Activated CD4-positive, alpha-beta T cell treated with anti-CD3 and anti-CD28 coated beads, Interleukin-2, Interleukin-4, amounts not matched to agents 100 ng/mL and 50 ng/mL, durations not matched to agents 16 hours and 8 hours (primary cell): ENCODE data around the gene NEIL3.
A peak's percentile ranks its signal among the peaks of the same experiment; 100 is the strongest.
"Not testable (repeated sequence)": the region's sequence is repeated elsewhere in the genome, so short reads cannot be mapped to it uniquely, and the experiment has no call there.

Source experiments
- DNase-seq: peaks from one replicate; pipeline ENCODE4 v3.0.0-alpha.2; 2020; ENCODE audit warnings: low spot score

NEIL3 gene

DNA sequence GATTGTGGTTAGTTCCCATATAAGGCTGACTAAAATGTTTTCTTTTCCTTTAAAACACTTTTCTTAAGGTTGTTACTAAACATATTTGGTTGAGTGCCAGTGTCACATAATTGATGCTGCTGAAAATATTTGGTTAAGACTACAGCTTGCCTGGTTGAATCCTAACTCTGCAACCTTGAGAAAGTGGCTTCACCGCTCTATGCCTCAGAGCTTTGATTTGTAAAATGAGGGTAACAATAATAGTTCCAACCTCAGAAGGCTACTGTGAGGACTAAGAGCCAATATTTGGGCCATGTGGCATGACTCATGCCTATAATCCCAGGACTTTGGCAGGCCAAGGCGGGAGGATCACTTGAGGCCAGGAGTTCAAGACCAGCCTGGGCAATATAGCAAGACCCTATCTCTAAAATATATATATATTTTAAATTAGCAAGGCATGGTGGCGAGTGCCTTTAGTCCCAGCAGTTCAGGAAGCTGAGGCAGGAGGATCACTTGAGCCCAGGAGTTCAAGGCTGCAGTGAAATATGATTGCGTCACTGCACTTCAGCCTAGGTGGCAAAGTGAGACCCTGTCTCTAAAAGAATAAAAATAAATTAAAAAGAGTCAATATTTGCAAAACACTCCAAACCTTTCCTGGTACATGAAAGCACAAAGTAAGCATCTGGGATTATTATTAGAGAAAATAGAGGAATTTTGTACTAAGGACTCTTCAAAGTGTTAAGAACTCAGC lies 7.1 kb upstream of the NEIL3 start:
- no peak for DNase-seq

DNA sequence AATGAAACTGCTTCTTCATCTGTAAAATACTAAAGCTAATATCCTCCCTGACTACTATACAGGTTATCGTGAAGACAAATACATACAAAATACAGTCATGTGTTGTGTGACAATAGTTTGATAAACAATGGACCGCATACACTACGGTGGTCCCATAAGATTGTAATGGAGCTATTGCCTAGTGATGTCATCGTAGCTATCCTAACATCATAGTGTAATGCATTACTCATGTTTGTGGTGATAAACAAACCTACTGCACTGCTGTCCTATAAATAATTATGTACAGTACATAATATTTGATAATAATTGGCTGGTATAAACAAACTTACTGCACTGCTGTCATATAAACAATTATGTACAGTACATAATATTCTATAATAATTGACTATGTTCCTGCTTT lies 5.6 kb upstream of the NEIL3 start:
- no peak for DNase-seq

DNA sequence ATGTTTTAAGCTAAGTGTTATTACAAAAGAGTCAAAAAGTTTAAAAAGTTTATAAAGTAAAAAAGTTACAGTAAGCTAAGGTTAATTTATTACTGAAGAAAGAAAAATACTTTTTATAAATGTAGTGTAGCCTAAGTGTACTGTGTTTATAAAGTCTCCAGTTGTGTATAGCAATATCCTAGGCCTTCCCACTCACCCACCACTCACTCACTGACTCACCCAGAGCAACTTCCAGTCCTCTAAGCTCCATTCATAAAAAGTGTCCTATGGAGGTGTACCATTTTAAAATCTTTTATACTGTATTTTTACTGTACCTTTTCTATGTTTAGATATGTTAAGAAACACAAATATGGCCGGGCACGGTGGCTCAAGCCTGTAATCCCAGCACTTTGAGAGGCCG lies 4.8 kb upstream of the NEIL3 start:
- not testable (repeated sequence) for DNase-seq

DNA sequence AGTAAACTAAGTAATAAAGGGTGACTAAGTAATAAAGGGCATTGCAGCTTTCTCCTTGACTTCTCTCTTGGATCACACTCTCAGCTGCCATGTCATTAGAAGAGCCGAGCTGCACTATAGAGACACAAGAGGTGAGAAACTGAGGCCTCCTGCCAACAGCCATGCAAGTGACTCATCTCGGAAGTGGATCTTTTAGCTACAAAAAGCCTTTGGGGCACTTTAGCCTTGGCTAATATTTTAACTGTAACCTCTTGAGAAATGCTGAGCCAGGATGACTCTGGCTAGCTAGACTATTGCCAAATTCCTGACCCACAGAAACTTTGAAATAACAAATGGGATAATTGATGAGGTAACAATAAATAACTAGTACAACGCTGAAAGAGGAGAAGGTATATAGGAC lies 1.5 kb upstream of the NEIL3 start:
- DNase-seq = peak; percentile 27

DNA sequence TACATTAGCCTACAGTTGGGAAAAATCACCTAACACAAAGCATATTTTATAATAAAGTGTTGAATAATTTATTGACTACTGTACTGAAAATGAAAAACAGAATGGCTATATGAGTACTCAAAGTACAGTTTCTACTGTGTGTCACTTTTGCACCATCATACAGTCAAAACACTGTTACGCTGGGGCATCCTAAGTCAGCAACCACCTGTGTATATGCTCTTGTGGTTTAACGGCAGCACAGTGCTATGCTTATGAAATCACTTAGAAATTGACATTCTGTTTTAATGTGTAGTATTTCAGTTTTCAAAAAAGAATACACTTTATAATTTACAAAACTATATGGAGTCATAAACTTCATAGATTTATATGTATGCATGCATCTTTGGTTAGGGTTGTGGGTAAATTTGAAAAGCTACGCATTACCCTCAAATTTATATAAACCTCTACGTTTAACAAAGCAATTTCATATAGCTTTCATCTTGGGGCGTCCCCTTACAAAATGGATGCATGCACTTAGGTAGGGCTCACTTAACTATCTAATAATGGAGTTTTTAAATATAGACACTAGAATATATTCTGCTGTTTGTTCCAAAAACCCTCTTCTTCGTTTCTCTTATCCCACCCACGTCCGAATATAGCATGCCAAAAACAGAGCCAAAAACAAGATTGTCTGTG lies 690 bp upstream of the NEIL3 start:
- DNase-seq = peak; percentile 67

DNA sequence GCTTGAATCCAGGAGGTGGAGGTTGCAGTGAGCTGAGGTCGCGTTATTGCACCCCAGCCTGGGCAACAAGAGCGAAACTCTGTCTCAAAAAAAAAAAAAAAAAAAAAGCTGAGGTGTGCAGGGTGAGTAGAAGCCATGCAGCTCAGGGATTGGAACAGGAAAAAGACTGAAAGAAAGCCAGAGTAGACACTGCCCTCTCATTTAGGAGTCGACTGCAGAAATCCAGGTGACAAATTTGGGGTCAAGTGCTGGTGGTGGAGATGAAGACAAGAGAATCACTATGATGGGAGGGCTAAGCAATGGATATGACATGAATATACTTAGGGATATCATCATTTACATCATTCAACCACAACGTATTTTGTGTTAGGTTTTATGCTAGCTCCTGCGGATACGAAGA lies 1.9 kb downstream of the NEIL3 start:
- no peak for DNase-seq

DNA sequence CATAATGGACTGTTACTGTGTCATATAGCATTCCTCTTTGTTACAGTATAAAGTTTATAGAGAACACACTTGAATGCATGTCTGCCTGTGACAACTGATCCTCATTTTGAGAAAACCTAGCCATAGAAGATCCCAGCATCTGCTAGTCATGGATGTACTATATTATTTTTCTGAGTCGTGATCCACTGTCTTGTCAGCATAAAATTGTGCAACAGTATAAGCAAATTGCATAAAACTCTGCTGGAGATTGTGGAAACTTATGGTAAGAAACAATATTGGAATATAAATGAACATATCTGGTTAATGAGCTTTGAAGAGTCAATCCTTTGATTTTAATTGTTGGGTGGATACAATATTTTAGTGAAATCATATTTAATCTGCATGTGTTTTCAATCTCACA lies 3.6 kb downstream of the NEIL3 start:
- DNase-seq = no peak

DNA sequence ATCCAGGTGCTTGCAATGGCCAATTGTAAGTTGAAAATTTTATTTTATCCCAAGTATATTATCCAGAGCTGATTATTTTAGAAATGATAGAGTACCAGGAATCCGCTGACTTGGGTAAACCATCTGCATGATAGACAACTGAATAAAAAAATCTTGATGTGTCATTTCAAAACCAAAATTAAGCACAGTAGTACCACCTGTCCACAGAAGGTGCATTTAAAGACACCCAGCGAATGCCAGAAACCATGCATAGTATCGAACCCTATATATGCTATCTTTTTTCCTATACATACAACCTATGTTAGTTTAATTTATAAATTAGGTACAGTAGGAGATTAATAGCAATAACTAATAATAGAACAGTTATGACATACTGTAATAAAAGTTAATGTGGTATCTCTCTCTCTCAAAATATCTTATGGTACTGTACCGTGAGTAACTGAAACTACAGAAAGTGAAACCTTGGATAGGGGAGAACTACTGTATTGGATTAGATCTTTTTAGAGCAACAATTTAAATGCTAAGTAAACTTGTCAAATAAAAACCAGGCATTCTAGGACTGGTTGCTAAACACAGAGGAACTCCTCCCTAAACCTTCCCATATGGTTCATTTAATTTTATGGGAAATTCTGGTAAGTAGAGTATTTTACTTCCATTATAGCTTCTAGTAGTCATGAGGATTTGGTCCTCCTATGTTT lies 6.2 kb downstream of the NEIL3 start:
- no peak for DNase-seq

DNA sequence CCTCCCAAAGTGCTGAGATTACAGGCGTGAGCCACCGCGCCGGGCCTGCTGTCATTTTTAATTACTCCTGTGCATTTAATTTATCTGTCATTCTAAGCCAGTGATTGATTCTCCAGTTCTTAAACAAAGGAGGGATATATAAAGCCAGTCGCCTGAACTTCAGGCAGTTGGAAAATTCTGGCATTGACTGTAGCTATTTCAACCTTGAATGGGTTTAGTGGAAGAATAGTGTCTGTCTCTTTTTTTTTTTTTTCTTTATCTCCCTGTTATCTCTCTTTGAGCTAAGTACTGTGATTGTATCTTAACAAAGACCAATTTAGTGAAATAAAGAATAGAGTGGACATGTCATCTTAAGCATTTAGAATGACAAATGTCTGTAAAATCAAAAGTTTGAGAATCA lies 11.0 kb downstream of the NEIL3 start:
- no peak for DNase-seq

DNA sequence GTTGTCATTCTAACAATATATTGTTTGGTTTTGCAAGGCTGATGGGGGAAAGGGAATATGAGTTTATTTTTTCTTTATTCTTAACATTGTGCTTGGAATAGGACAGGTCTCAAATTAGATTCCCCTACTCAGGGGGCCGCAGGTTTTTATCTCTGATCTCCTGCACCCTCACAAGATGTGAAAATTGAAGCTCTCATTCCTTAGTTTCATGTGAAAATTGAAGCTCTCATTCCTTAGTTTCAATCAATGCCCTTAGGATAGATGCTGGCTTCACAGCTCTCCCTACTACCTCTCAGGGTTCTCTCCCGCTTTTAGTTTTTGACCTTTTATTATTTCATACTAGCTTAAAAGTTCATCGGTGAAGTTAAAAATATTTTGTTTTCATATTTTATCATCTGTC lies 12.0 kb downstream of the NEIL3 start:
- no peak for DNase-seq

DNA sequence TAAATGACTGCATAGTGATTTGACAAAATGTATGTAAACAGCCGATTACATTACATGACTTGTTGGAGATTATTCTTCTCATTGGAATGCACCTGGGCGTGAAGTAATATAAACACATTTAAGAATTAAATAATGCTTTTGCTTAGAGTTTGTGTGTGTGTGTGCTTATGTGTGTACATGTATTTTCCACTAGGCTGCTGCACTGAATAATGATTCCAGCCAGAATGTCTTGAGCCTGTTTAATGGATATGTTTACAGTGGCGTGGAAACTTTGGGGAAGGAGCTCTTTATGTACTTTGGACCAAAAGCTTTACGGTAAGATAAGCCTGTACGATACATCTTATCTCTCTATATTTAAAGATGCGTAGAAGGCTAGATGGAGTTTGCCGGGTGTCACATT lies 12.6 kb downstream of the NEIL3 start:
- DNase-seq = no peak

DNA sequence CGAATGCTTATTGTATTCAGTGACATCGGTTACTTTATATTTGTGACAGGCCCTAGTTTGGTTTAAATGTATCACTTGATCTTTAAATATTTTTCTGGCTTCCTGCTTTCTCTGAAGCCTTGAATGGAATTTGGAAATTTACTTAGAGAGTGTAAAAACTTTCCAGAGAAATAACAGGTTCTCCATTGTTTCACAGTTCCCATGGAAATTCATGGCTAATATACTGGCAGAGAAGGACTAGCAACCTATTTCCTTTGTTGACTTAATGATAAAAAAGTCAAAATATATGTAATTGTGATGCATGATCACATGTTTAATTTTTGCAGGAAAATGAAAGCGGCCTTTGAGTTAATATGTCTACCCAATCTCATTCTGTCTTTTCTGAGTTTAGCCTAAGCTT lies 13.2 kb downstream of the NEIL3 start:
- no peak for DNase-seq

DNA sequence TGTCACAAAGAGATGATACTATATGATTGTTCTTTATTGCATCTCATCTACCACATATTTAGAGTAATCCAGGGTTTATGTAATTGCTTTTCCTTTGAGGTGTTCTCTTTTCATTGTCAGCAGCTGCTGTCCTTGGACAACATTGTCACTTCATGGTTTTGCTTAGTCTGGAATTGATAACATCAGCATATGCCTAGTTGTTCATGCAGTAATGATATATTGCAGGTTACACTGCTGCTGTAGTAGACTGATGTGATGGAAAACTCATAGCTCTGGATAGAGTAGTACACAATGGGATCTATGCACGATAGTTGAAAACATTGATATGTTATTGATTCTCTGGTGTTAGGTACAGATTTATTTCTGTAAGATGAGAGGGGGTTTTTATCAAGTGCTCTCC lies 13.7 kb downstream of the NEIL3 start:
- no peak for DNase-seq

DNA sequence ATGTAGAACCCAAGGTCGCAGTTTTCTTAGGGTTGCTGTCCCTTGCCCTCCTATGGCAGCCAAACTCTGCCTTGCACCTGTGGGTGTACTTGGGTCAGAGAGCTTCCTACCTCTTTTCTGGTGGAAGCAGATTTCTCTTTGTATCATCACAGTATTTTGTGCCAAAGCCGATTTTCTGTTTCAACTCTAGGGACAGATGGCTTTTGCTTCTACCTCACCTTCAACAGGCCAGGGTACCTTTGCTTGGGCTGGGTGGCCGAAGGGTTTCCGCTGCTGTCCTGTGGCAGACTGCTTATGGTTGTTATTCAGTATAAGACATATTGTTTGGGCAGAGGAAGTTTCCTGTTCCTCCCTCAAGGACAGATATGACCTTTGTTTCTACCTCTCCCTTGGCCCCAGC lies 22.4 kb downstream of the NEIL3 start:
- DNase-seq = no peak

DNA sequence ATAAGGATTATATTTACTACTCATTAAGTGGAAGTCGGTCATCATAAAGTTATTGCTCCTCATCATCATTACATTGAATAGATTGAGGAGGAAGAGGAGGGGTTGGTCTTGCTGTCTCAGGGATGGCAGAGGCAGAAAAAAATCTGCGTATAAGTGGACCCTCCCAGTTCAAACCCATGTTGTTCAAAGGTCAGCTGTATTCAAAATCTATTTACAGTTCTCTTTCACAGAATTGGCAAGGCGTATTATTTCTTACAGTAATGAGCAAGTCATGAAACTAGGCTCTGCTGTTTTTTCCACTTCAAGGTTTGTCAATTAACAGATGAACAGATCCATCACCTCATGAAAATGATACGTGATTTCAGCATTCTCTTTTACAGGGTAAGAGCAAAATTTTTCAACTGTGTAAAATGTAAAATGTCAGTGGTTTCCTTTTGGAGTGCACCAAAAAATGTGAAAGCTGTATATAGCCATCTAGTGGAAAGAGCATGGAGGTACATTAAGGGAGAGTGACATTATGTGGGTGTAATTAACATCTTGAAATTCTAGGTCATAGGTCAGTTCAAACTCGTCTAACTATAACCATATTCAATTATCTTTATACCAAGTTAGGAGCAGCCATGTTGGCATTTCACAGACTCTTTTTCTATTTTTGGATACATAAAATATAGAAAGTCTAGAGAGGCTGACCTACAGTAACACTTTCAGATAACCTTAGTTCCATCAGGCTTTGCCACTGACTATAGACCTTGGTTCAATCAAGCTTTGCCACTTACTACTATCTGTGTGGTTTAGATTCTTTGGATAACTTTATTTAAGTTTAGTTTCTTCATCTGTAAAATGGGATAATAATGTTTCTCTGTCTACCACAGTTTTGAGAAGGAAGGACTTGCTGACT lies 30.1 kb downstream of the NEIL3 start:
- peak; percentile 19 for DNase-seq

DNA sequence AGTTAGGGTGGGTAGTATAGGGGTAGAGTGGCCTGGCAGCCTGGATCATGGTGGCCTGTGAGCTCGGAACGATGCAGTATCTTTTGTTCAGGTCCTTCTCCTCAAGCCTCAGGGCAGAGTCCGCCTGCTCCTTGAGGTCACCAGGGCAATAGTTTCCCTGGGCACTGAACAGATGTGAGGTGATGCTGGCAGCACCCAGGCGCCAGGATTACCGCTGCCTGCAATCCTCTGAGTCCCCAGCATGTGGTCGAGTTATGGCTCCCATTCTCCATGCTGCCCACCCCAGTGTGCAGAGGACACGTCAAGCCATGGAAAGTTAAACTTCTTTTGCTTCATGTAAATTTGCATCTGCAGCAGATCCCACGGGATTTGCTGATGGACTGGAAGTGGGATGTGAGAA lies 38.7 kb downstream of the NEIL3 start:
- DNase-seq = no peak

DNA sequence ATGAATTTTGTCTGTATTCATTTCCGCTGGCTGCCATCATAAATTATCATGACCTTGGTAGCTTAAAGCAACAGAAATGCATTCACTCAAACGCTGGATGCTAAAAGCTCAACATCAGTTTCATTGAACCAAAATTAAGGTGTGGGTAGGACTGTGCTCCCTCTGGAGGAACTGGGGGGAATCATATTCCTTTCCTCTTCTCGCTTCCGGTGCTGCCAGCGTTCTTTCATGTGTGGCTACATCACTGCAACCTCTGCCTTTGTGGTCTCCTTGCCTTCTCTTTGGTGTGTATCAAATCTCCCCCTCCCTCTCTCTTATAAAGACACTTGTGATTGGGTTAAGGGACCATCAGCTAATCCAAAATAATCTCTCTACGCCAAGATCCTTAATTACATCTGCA lies 39.5 kb downstream of the NEIL3 start:
- DNase-seq = no peak

DNA sequence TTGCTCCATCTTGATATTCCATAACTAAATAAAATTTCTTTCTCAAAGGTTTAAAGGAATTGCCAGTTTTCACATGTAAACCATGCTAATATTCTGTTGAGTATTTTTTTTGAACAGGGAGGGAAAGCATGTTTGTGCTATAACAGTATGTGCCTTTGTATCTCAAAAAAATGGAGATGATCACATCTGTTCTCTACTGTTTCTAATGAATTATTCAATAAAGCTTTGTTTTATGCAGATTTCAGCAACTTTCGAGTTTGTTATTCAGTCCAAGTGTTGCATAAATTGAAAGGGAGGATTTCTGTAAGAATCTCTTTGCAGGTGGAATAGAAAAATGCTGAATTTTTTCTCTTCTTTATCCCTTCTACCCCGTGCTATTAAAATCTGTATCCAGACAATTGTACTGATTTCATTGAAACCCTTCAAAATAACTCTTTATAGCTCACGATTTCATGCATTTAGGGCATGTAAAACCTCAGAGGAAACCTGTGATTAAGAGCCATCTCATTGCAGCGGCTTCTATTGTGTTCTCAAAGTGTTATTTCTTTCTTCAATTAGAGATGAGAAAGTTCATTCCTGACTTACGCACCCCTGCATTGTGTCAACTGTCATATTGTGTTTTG lies 42.1 kb downstream of the NEIL3 start:
- DNase-seq = no peak

DNA sequence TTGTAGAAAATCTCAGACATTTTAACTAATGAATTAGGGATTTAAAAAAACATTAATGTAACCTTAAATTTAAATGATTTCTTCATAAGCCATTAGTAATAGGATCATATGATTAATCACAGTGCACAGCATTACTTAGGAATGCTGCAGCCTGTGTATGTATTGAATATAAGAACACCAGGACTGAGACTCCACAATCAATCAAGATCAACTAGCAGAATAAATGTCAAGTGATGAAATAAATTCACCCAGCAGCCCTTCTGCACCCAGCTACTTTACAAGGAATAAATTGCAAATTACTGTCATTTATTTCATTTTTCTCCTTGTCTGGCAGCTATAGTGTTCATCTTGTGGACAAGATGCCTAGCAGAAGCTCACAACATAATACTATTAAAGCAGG lies 46.5 kb downstream of the NEIL3 start:
- DNase-seq = no peak

DNA sequence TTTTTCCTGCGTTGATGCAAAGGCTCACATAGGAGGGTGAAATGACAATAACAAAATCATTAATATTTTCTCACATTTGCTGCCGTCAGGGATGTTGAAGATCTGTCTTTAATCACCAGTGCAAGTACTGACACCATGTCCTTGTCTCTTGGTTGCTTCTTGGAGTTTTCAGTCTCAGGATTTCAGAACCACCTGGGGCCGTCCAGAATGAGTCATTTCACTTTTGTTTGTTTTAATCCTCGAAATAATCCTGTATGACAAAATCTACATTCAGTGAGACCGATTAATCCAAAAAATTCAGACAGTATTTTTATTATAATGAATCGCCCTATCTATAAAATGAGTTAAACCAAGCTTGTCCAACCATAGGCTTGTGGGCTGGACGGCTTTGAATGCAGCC lies 47.2 kb downstream of the NEIL3 start:
- DNase-seq = no peak

DNA sequence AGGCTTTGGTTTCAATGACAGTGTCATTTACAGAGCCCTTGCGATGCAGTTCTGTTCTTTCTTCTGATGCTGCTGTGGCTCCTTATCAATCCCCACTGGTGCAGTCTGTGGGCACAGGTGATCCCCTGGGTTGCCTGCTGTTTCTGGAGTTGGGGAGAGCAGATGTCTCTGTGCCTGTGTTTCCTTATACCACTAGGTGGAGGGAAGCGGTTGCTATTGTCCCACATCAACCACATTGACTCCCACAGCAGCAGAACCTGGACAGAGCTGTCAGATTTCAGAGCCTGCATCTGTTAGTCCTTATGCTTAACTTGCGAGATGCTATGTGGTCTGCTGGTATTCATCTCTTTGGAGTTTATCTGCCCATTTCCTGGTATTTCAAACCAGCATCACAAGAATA lies 57.7 kb downstream of the NEIL3 start:
- DNase-seq = peak; percentile 9

DNA sequence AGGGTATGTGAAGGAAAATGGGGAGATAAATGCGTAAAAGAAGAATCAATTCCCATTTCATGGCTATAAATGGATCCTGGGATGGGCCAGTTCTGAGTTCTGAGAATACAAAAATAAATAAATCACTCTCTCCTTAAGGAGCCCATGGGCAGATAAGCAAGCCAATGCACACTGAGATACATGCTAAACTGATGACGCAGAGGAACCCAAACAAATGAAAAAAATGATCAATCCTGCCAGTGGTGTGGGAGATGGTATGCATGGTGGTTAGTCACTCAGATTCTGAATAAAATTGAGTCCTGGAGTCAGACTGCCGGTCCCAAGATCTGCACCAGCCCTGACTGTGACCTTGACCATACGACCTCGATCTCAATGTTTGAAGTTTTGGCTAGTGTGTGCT lies 59.7 kb downstream of the NEIL3 start:
- DNase-seq = no peak
